Measurements from ENCODE around the gene CHD2.
"Not testable (repeated sequence)": the region's sequence is repeated elsewhere in the genome, so short reads cannot be mapped to it uniquely, and the experiment has no call there.

Gene CHD2

GRCh38 chr15:92906563-92907081 lies 6.5 kb downstream of the CHD2 start:
- no peak for DNase-seq (ENCODE audit: low spot score)

GRCh38 chr15:92907229-92907628 lies 7.1 kb downstream of the CHD2 start:
- DNase-seq (ENCODE audit: low spot score), result no peak

GRCh38 chr15:92907896-92908712 lies 8.0 kb downstream of the CHD2 start:
- no peak for DNase-seq (ENCODE audit: low spot score)

- DNase-seq (ENCODE audit: low spot score), result no peak
Observed at GRCh38 chr15:92908713-92909057, 8.6 kb downstream of the CHD2 start.

- no peak for DNase-seq (ENCODE audit: low spot score)
Observed at GRCh38 chr15:92909136-92909781, 9.1 kb downstream of the CHD2 start.

GRCh38 chr15:92910451-92910850 lies 10.3 kb downstream of the CHD2 start:
- no peak for DNase-seq (ENCODE audit: low spot score)

GRCh38 chr15:92914103-92914499 lies 14.0 kb downstream of the CHD2 start:
- no peak for DNase-seq (ENCODE audit: low spot score)

- DNase-seq (ENCODE audit: low spot score), result no peak
Observed at GRCh38 chr15:92914768-92915221, 14.7 kb downstream of the CHD2 start.

- DNase-seq (ENCODE audit: low spot score), result no peak
Observed at GRCh38 chr15:92915766-92916435, 15.8 kb downstream of the CHD2 start.

- DNase-seq (ENCODE audit: low spot score), result peak; percentile 89
Observed at GRCh38 chr15:92917598-92918407, 17.7 kb downstream of the CHD2 start.

- DNase-seq (ENCODE audit: low spot score), result not testable (repeated sequence)
Observed at GRCh38 chr15:92918881-92919280, 18.8 kb downstream of the CHD2 start.

- no peak for DNase-seq (ENCODE audit: low spot score)
Observed at GRCh38 chr15:92920595-92921161, 20.6 kb downstream of the CHD2 start.

GRCh38 chr15:92921215-92922131 lies 21.3 kb downstream of the CHD2 start:
- DNase-seq (ENCODE audit: low spot score), result no peak

GRCh38 chr15:92922418-92923002 lies 22.4 kb downstream of the CHD2 start:
- no peak for DNase-seq (ENCODE audit: low spot score)

GRCh38 chr15:92924216-92924615 lies 24.1 kb downstream of the CHD2 start:
- no peak for DNase-seq (ENCODE audit: low spot score)

- no peak for DNase-seq (ENCODE audit: low spot score)
Observed at GRCh38 chr15:92925454-92925853, 25.3 kb downstream of the CHD2 start.

GRCh38 chr15:92928225-92928750 lies 28.2 kb downstream of the CHD2 start:
- no peak for DNase-seq (ENCODE audit: low spot score)

GRCh38 chr15:92929002-92929401 lies 28.9 kb downstream of the CHD2 start:
- DNase-seq (ENCODE audit: low spot score), result no peak

GRCh38 chr15:92930054-92930621 lies 30.0 kb downstream of the CHD2 start:
- no peak for DNase-seq (ENCODE audit: low spot score)
